Measurements from ENCODE around the gene SMYD1.

SMYD1 gene

DNA sequence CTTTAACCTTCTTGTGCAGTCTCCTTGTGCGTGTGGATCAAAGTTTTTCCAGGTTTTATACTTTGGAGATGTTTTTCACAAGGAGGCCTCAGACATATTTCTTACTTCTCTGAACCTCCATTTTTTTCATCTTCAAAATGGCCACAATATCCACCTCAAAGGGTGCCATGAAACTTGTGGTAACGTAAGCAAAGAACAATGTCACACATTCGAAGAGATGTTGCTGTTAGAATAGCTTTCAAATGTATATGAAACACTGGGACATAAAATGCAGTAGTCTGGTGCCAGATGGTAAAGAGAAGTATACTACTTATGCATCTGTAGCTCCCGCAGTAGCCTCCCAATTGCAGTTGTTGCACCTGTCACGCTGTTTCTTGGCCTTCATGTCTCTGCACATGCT lies 9.4 kb upstream of the SMYD1 start:
- H3K4me1 ChIP-seq (ENCODE audit: control insufficient read depth, insufficient read depth, low read length) = peaks cover 3% of the 10 kb centered on the region

DNA sequence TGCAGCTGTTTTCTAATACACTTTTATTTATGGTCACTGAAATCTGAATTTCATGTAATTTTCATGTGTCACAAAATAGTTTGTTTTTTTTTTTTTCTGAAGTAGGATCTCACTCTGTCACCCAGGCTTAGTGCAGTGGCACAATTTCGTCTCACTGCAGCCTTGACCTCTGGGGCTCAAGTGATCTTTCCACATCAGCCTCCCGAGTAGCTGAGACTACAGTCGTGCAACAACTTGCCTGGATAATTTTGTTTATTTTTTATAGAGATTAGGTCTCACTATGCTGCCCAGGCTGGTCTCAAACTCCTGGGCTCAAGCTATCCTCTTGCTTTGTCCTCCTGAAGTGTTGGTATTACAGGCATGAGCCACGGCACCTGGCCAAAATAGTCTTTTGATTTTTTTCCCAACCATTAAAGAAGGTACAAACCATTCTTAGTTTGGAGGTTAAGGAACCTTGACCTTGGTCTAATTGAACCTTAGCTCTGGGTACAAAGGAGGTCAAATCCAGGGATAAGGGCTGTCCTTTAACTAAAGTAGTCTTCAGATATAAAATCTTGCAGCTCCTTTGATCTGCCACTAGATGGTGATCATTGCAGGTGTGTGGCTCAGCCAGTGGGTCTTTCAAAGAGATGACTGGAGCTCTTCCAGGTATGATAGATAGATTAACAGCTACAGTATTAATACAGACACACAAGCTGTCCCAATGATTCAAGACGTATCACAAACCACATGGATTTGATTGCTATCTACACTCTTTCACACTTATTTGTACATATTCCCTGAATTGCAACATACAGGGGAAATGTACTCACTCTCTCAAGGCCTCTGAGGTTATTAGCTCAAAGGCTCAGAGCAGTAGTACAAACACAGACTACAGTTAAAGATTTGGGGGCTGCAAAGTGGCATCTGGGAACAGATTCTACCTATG lies 7.4 kb upstream of the SMYD1 start:
- Histone ChIP-seq H3K4me1 (ENCODE audit: control insufficient read depth, insufficient read depth, low read length) (peaks cover 3% of the 10 kb centered on the region), H3K36me3 (ENCODE audit: control insufficient read depth, insufficient read depth, low read length) (no peaks in the 10 kb centered on the region), H3K4me3 (ENCODE audit: low read depth, low read length) (no peak overlapping the region), H3K27me3 (ENCODE audit: control insufficient read depth, insufficient read depth, low read length) (no peaks in the 10 kb centered on the region), H3K9me3 (ENCODE audit: control insufficient read depth, insufficient read depth, low read length) (no peaks in the 10 kb centered on the region), H3K9ac (ENCODE audit: low read depth, low read length) (no peak overlapping the region)

More for the DNA sequence above, 9.4 kb upstream of the SMYD1 start:
- Histone ChIP-seq H3K36me3 (ENCODE audit: control insufficient read depth, insufficient read depth, low read length) (no peaks in the 10 kb centered on the region), H3K9me3 (ENCODE audit: control insufficient read depth, insufficient read depth, low read length) (no peaks in the 10 kb centered on the region), H3K9ac (ENCODE audit: low read depth, low read length) (no peak overlapping the region), H3K4me3 (ENCODE audit: low read depth, low read length) (no peak overlapping the region), H3K27me3 (ENCODE audit: control insufficient read depth, insufficient read depth, low read length) (no peaks in the 10 kb centered on the region)

DNA sequence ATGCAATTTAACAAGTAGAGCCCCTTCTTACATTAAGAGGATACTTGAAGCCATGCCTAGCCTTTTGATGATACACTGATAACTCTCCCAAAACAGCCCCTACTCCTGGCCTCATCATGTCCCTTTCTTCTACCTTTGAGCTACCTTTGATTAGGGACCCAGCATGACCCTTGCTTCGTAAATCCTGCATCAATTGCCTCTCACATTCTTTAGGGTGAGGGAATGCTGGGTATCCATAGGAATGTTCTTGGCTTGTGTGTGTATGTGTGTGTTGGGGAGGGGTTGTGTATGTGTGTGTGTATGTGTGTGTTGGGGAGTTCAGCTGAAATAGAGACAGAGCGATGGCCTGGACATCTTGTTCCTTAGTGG lies 6.7 kb upstream of the SMYD1 start:
- no peaks in the 10 kb centered on the region for H3K9me3 ChIP-seq (ENCODE audit: control insufficient read depth, insufficient read depth, low read length)
- H3K27me3 ChIP-seq (ENCODE audit: control insufficient read depth, insufficient read depth, low read length) = no peaks in the 10 kb centered on the region
- H3K4me3 ChIP-seq (ENCODE audit: low read depth, low read length) = no peak overlapping the region
- no peaks in the 10 kb centered on the region for H3K36me3 ChIP-seq (ENCODE audit: control insufficient read depth, insufficient read depth, low read length)
- H3K9ac ChIP-seq (ENCODE audit: low read depth, low read length) = no peak overlapping the region
- peaks cover 3% of the 10 kb centered on the region for H3K4me1 ChIP-seq (ENCODE audit: control insufficient read depth, insufficient read depth, low read length)

DNA sequence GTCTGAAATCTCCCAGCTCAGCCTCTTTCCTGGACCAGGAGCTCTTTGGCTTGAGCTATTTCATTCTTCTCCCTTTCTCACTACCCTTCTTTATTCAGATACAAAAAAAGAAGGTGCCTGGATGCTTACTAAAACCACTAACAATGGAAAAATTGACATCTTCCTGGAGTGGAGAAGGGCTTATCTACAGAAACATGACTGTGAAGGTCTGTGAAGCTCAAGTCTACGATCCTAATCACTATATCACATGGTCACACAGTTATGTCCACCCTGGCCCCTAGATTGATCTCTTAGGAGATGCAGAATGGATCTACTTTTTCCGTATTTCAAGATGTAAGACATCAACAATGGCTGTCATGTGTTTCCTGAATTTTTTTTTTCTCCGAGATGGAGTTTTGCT lies 6.3 kb upstream of the SMYD1 start:
- Histone ChIP-seq H3K4me3 (ENCODE audit: low read depth, low read length) (no peak overlapping the region), H3K27me3 (ENCODE audit: control insufficient read depth, insufficient read depth, low read length) (no peaks in the 10 kb centered on the region), H3K9ac (ENCODE audit: low read depth, low read length) (no peak overlapping the region), H3K9me3 (ENCODE audit: control insufficient read depth, insufficient read depth, low read length) (no peaks in the 10 kb centered on the region), H3K36me3 (ENCODE audit: control insufficient read depth, insufficient read depth, low read length) (no peaks in the 10 kb centered on the region), H3K4me1 (ENCODE audit: control insufficient read depth, insufficient read depth, low read length) (peaks cover 3% of the 10 kb centered on the region)

DNA sequence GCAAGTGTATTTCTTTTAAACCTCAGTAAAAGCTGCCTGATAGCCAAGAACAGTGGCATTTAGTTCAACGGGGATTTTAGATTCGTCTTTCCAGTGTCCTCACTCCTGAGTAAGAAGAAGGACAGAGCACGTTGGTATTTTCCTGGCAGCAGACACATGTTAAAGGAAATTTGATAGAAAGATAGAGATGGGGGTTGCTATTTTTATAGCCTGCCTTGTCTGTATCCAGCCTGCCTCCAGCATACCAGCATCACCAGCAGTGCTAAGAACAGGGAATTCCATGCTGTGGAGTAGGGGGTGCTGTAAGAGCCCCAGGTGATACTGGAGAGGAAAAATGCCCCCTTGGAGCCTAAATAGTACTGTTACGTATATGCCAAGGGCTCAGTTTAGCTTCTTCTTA lies 1.1 kb upstream of the SMYD1 start:
- Histone ChIP-seq H3K27me3 (ENCODE audit: control insufficient read depth, insufficient read depth, low read length) (no peaks in the 10 kb centered on the region), H3K36me3 (ENCODE audit: control insufficient read depth, insufficient read depth, low read length) (no peaks in the 10 kb centered on the region), H3K4me3 (ENCODE audit: low read depth, low read length) (no peak overlapping the region), H3K9ac (ENCODE audit: low read depth, low read length) (no peak overlapping the region), H3K9me3 (ENCODE audit: control insufficient read depth, insufficient read depth, low read length) (no peaks in the 10 kb centered on the region), H3K4me1 (ENCODE audit: control insufficient read depth, insufficient read depth, low read length) (peaks cover 13% of the 10 kb centered on the region)

DNA sequence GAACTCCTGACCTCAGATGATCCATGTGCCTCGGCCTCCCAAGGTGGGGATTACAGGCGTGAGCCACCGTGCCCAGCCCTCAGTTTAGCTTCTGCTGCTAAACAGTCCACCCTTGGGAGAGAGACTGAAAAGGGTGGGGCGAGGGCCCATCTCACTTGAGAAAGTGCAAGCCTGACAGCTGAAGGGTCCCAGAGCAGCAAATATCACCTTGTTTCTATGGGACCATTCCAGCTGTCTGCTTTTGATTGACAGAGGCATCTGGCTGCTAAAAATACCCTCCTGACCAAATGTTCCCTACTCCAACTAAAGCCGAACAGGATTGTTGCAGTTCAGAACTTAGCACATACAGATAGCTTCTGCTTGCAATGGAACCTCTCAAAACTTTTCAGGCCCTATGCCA lies 436 bp upstream of the SMYD1 start:
- H3K27me3 ChIP-seq (ENCODE audit: control insufficient read depth, insufficient read depth, low read length) = no peaks in the 10 kb centered on the region
- H3K4me3 ChIP-seq (ENCODE audit: low read depth, low read length) = no peak overlapping the region
- H3K4me1 ChIP-seq (ENCODE audit: control insufficient read depth, insufficient read depth, low read length) = peaks cover 14% of the 10 kb centered on the region
- H3K9me3 ChIP-seq (ENCODE audit: control insufficient read depth, insufficient read depth, low read length) = no peaks in the 10 kb centered on the region
- H3K36me3 ChIP-seq (ENCODE audit: control insufficient read depth, insufficient read depth, low read length) = no peaks in the 10 kb centered on the region
- H3K9ac ChIP-seq (ENCODE audit: low read depth, low read length) = no peak overlapping the region

DNA sequence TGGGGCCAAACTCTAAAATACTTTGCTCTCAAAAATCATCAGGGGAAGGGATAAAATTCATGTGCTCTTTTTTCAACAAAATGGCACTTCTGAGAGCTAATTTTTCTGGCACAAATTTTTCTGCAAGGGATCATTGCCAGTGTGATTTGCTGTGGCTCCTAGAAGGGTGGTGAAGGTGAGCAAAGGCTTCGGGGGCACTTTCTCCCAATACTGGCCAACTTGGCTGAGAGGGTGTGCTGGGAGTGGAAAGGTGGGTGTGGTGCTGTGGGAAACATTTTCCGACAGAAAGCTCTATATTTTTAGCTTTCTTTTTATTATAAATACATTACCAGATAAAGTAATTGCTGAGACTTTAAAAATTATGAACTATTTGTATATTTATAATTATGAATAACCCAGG lies 419 bp downstream of the SMYD1 start:
- Histone ChIP-seq H3K4me3 (ENCODE audit: low read depth, low read length) (no peak overlapping the region), H3K9ac (ENCODE audit: low read depth, low read length) (no peak overlapping the region), H3K9me3 (ENCODE audit: control insufficient read depth, insufficient read depth, low read length) (no peaks in the 10 kb centered on the region), H3K27me3 (ENCODE audit: control insufficient read depth, insufficient read depth, low read length) (no peaks in the 10 kb centered on the region), H3K4me1 (ENCODE audit: control insufficient read depth, insufficient read depth, low read length) (peaks cover 14% of the 10 kb centered on the region), H3K36me3 (ENCODE audit: control insufficient read depth, insufficient read depth, low read length) (no peaks in the 10 kb centered on the region)

DNA sequence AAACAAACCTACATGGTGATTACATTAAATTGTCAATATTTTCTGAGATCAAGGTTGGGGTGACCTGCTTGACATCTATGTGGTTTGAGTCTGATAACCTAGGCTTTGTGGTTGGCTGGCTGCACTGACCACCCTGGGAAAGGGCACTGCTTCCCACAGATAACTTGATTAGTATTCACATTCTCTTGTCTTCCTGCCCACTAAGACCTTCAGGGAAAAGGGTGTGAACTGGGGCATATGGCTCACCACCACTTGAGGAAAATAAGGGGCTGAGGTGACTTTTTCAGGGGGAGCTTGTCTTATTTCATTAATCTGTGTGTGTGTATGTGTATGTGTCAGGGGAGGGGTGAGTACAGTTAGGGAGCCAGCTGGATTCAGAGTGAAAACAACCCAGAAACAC lies 1.5 kb downstream of the SMYD1 start:
- no peaks in the 10 kb centered on the region for H3K9me3 ChIP-seq (ENCODE audit: control insufficient read depth, insufficient read depth, low read length)
- no peak overlapping the region for H3K9ac ChIP-seq (ENCODE audit: low read depth, low read length)
- no peaks in the 10 kb centered on the region for H3K27me3 ChIP-seq (ENCODE audit: control insufficient read depth, insufficient read depth, low read length)
- no peaks in the 10 kb centered on the region for H3K36me3 ChIP-seq (ENCODE audit: control insufficient read depth, insufficient read depth, low read length)
- no peak overlapping the region for H3K4me3 ChIP-seq (ENCODE audit: low read depth, low read length)
- peaks cover 14% of the 10 kb centered on the region for H3K4me1 ChIP-seq (ENCODE audit: control insufficient read depth, insufficient read depth, low read length)

DNA sequence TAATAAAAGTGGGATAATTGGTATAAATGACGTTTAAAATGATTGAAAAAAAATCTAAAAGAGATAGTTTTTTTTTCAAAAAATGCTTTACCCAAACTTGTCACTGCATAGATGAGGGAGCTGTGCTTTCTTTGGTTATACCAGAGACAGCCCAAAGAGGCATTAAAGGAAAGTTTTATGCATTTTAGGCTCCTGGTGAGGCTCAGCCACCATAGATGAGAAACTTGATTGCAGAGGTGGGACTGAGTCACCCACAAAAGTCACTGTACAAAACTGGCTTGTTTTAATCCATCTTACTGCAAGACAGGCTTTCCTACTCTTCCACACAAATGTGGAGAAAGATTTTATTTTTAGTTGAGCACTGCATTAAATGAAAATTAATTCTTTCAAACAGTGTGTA lies 2.4 kb downstream of the SMYD1 start:
- no peaks in the 10 kb centered on the region for H3K27me3 ChIP-seq (ENCODE audit: control insufficient read depth, insufficient read depth, low read length)
- no peaks in the 10 kb centered on the region for H3K9me3 ChIP-seq (ENCODE audit: control insufficient read depth, insufficient read depth, low read length)
- no peak overlapping the region for H3K9ac ChIP-seq (ENCODE audit: low read depth, low read length)
- H3K4me3 ChIP-seq (ENCODE audit: low read depth, low read length) = no peak overlapping the region
- H3K4me1 ChIP-seq (ENCODE audit: control insufficient read depth, insufficient read depth, low read length) = peaks cover 14% of the 10 kb centered on the region
- H3K36me3 ChIP-seq (ENCODE audit: control insufficient read depth, insufficient read depth, low read length) = no peaks in the 10 kb centered on the region

DNA sequence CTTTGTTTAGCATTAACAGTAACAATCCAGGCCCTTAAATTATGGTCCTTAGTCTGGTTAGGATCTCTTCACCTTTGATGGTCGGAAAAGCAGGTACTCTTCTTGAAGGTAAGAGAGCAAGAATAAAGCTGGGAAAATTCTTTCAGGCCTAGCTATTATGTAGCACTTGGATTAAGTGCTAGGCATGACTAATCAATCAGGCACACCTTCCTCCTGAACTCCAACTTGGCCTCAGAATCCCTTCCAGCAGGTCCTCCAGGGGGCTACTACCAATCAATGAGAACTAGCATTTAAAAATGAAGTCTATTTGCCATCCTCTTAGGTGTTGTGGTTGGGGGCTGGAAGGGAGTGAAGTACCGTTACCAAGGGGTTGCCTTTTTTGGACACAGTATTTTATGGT lies 3.7 kb downstream of the SMYD1 start:
- Histone ChIP-seq H3K4me1 (ENCODE audit: control insufficient read depth, insufficient read depth, low read length) (peaks cover 14% of the 10 kb centered on the region), H3K36me3 (ENCODE audit: control insufficient read depth, insufficient read depth, low read length) (no peaks in the 10 kb centered on the region), H3K9ac (ENCODE audit: low read depth, low read length) (no peak overlapping the region), H3K9me3 (ENCODE audit: control insufficient read depth, insufficient read depth, low read length) (no peaks in the 10 kb centered on the region), H3K4me3 (ENCODE audit: low read depth, low read length) (no peak overlapping the region), H3K27me3 (ENCODE audit: control insufficient read depth, insufficient read depth, low read length) (no peaks in the 10 kb centered on the region)

DNA sequence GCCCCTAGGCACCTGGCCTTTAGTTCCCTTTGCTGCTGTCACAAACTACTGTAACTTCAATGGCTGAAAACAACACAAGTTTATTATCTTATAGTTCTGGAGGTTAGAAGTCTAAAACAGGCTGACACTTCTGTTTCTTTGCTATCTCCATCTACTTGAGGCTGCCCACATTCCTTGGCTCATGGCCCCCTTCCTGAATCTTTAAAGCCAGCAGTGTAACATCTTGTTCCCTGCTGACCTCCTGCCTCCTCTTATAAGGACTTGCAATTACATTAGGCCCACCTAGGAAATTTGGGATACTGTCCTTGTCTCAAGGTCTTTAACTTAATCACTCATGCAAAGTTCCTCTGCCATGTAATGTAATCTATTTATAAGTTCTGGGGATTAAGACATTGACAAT lies 6.5 kb downstream of the SMYD1 start:
- H3K27me3 ChIP-seq (ENCODE audit: control insufficient read depth, insufficient read depth, low read length) = no peaks in the 10 kb centered on the region

DNA sequence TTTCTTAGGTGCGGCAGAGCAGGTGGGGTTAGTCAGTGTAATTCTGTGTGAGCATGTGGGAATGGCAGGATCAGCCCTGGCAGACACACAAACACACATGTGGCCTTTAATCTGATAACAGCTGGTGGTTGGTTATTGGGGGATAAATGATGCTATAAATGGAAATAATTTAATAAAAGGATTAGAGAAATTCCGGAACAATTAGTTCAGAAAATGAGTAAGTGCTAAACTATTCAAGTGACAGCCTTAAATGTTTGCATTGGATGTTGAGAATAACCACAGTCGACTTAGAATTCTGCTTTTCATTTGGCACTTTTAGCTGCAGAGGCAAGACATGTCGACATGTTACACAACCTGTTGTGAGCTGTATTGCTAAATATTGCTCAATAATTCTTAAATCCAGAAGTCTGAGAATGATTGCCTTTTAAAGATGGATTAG lies 7.2 kb downstream of the SMYD1 start:
- Histone ChIP-seq H3K9ac (ENCODE audit: low read depth, low read length) (no peak overlapping the region), H3K4me1 (ENCODE audit: control insufficient read depth, insufficient read depth, low read length) (peaks cover 5% of the 10 kb centered on the region), H3K36me3 (ENCODE audit: control insufficient read depth, insufficient read depth, low read length) (no peaks in the 10 kb centered on the region), H3K9me3 (ENCODE audit: control insufficient read depth, insufficient read depth, low read length) (no peaks in the 10 kb centered on the region), H3K4me3 (ENCODE audit: low read depth, low read length) (no peak overlapping the region), H3K27me3 (ENCODE audit: control insufficient read depth, insufficient read depth, low read length) (no peaks in the 10 kb centered on the region)

More for the DNA sequence above, 6.5 kb downstream of the SMYD1 start:
- Histone ChIP-seq H3K4me1 (ENCODE audit: control insufficient read depth, insufficient read depth, low read length) (peaks cover 5% of the 10 kb centered on the region), H3K9ac (ENCODE audit: low read depth, low read length) (no peak overlapping the region), H3K9me3 (ENCODE audit: control insufficient read depth, insufficient read depth, low read length) (no peaks in the 10 kb centered on the region), H3K4me3 (ENCODE audit: low read depth, low read length) (no peak overlapping the region), H3K36me3 (ENCODE audit: control insufficient read depth, insufficient read depth, low read length) (no peaks in the 10 kb centered on the region)
